Measurements from ENCODE around the gene RIF1. TPM values are rescaled to one million over a fixed set of nuclear protein-coding genes. Genes with fewer than 3 reads are reported as not detected.

RIF1 gene
- total RNA-seq, 1 donor from 2014 or later = 13.9 TPM

DNA sequence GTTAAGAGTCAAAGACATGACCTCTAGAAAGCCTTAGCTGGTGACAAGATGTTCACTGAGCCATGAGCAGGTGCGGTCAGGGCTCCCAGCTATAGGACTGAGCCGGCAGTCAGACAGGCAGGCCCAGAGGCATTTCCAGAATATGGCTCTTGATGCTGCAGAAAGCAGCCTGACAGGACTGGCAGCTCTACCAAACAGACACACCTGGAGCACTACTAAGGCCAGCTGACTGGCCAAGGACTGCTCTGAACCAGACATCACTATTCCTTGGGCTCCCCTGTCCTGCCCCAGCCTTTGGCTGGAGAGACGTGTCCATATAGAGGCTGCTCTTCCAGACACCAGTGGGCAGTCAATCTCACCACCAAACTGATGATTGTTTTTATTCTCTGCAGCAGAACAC, 98.8 kb downstream of the RIF1 start:
- intact Hi-C loops (cut with micrococcal nuclease) = no loop called here
- H3K4me1 ChIP-seq = no peaks in the 10 kb centered on the region
- H3K4me3 ChIP-seq = no peak overlapping the region
- H3K9me3 ChIP-seq (replicated peaks) = no peaks in the 10 kb centered on the region
- no peaks in the 10 kb centered on the region for H3K27me3 ChIP-seq (ENCODE audit: low read depth)
- no peaks in the 10 kb centered on the region for H3K36me3 ChIP-seq
- H3K27ac ChIP-seq (replicated peaks) = no peak overlapping the region
- DNase-seq = no peak
- TF ChIP-seq, protein P1, sequence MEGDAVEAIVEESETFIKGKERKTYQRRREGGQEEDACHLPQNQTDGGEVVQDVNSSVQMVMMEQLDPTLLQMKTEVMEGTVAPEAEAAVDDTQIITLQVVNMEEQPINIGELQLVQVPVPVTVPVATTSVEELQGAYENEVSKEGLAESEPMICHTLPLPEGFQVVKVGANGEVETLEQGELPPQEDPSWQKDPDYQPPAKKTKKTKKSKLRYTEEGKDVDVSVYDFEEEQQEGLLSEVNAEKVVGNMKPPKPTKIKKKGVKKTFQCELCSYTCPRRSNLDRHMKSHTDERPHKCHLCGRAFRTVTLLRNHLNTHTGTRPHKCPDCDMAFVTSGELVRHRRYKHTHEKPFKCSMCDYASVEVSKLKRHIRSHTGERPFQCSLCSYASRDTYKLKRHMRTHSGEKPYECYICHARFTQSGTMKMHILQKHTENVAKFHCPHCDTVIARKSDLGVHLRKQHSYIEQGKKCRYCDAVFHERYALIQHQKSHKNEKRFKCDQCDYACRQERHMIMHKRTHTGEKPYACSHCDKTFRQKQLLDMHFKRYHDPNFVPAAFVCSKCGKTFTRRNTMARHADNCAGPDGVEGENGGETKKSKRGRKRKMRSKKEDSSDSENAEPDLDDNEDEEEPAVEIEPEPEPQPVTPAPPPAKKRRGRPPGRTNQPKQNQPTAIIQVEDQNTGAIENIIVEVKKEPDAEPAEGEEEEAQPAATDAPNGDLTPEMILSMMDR (IDR thresholded peaks at IDR 0.05; ENCODE audit: borderline replicate concordance) = no peak

DNA sequence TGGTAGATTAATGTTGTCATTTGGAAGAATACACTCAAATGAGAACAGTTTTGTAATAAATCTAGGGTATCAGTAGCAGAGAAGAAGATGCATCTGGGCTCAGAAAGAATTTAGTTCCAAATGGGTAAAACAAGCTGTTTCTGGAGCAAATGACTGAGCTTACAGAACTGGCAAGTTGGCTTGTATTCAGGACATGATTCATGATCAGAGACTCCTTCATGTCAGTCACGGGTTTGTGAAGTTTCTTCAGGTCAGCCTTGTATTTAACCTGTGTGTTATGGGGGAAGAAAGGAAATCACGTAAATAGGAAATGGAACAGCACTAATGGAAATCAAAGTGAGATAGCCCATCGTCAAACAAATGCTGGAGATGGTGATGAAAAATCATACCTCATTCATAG, 109.1 kb downstream of the RIF1 start:
- intact Hi-C loops (cut with micrococcal nuclease) = no loop called here
- Histone ChIP-seq H3K4me1 (no peaks in the 10 kb centered on the region), H3K4me3 (no peak overlapping the region), H3K36me3 (no peaks in the 10 kb centered on the region), H3K27ac (replicated peaks) (no peak overlapping the region), H3K9me3 (replicated peaks) (no peaks in the 10 kb centered on the region), H3K27me3 (ENCODE audit: low read depth) (no peaks in the 10 kb centered on the region)
- TF ChIP-seq, protein P1 (IDR thresholded peaks at IDR 0.05; ENCODE audit: borderline replicate concordance) = no peak
- DNase-seq = no peak

- no peak overlapping the region for H3K4me3 ChIP-seq
- no peaks in the 10 kb centered on the region for H3K27me3 ChIP-seq (ENCODE audit: low read depth)
- no peaks in the 10 kb centered on the region for H3K4me1 ChIP-seq
- intact Hi-C loops (cut with micrococcal nuclease) = no loop called here
- H3K9me3 ChIP-seq (replicated peaks) = no peaks in the 10 kb centered on the region
- no peak for DNase-seq
- no peaks in the 10 kb centered on the region for H3K36me3 ChIP-seq
- no peak overlapping the region for H3K27ac ChIP-seq (replicated peaks)
- TF ChIP-seq, protein P1 (IDR thresholded peaks at IDR 0.05; ENCODE audit: borderline replicate concordance) = no peak
Measured at GRCh38 chr2:151520976-151521375, 111.3 kb downstream of the RIF1 start.

GRCh38 chr2:151522556-151522955, 112.9 kb downstream of the RIF1 start:
- H3K27ac ChIP-seq (replicated peaks) = no peak overlapping the region
- H3K36me3 ChIP-seq = no peaks in the 10 kb centered on the region
- H3K4me3 ChIP-seq = no peak overlapping the region
- no peak for DNase-seq
- no peaks in the 10 kb centered on the region for H3K27me3 ChIP-seq (ENCODE audit: low read depth)
- TF ChIP-seq, protein P1 (IDR thresholded peaks at IDR 0.05; ENCODE audit: borderline replicate concordance) = no peak
- intact Hi-C loops (cut with micrococcal nuclease) = no loop called here
- no peaks in the 10 kb centered on the region for H3K4me1 ChIP-seq
- H3K9me3 ChIP-seq (replicated peaks) = no peaks in the 10 kb centered on the region

- Histone ChIP-seq H3K27me3 (ENCODE audit: low read depth) (no peaks in the 10 kb centered on the region), H3K9me3 (replicated peaks) (no peaks in the 10 kb centered on the region), H3K4me1 (no peaks in the 10 kb centered on the region), H3K27ac (replicated peaks) (no peak overlapping the region), H3K4me3 (no peak overlapping the region), H3K36me3 (no peaks in the 10 kb centered on the region)
- TF ChIP-seq, protein P1 (IDR thresholded peaks at IDR 0.05; ENCODE audit: borderline replicate concordance) = no peak
- intact Hi-C loops (cut with micrococcal nuclease) = no loop called here
- no peak for DNase-seq
Measured at GRCh38 chr2:151523850-151524249, 114.1 kb downstream of the RIF1 start.

Data from left ventricle myocardium inferior (tissue), 1 donor.